Activated CD4-positive, CD25-positive, alpha-beta regulatory T cell (primary cell): ENCODE measurements around the gene ZNF740.

Experiments used
- DNase-seq, 4 experiments: peaks; one replicate each; lab custom pipeline; 2025; lab: John Stamatoyannopoulos, UW

The ZNF740 gene

GRCh38 chr12:53214687-53215455 is 34.3 kb downstream of the ZNF740 start:
- DNase-seq, result no peak

- no peak for DNase-seq
These were observed 35.0 kb downstream of the ZNF740 start for GRCh38 chr12:53215497-53215896.

- no peak for DNase-seq
These were observed 36.8 kb downstream of the ZNF740 start for GRCh38 chr12:53217051-53217930.

- no peak for DNase-seq
These were observed 37.4 kb downstream of the ZNF740 start for GRCh38 chr12:53217931-53218307.

GRCh38 chr12:53218551-53219291 is 38.2 kb downstream of the ZNF740 start:
- DNase-seq, result no peak

GRCh38 chr12:53219292-53219955 is 38.9 kb downstream of the ZNF740 start:
- DNase-seq, result peak in 1 of 4 experiments; percentile 16

GRCh38 chr12:53219956-53220693 is 39.6 kb downstream of the ZNF740 start:
- DNase-seq, result peak; percentile 37 to 74 (median 64)

- peak; percentile 53 to 68 (median 62) for DNase-seq
These were observed 40.2 kb downstream of the ZNF740 start for GRCh38 chr12:53220694-53221202.

- peak in 1 of 4 experiments; percentile 30 for DNase-seq
These were observed 40.9 kb downstream of the ZNF740 start for GRCh38 chr12:53221203-53222080.

- no peak for DNase-seq
These were observed 41.7 kb downstream of the ZNF740 start for GRCh38 chr12:53222170-53222721.

GRCh38 chr12:53222806-53223261 is 42.3 kb downstream of the ZNF740 start:
- DNase-seq, result no peak

GRCh38 chr12:53223389-53224060 is 43.0 kb downstream of the ZNF740 start:
- no peak for DNase-seq

GRCh38 chr12:53224061-53224896 is 43.8 kb downstream of the ZNF740 start:
- no peak for DNase-seq

GRCh38 chr12:53224897-53225634 is 44.5 kb downstream of the ZNF740 start:
- DNase-seq, result no peak

- no peak for DNase-seq
These were observed 45.3 kb downstream of the ZNF740 start for GRCh38 chr12:53225635-53226424.

- no peak for DNase-seq
These were observed 46.3 kb downstream of the ZNF740 start for GRCh38 chr12:53226815-53227214.
